ENCODE data around the gene CRYGS.

The CRYGS gene

GRCh38 chr3:186493525-186494255, 50.5 kb downstream of the CRYGS start:
- DNase-seq (ENCODE audit: low spot score), result no peak

DNA sequence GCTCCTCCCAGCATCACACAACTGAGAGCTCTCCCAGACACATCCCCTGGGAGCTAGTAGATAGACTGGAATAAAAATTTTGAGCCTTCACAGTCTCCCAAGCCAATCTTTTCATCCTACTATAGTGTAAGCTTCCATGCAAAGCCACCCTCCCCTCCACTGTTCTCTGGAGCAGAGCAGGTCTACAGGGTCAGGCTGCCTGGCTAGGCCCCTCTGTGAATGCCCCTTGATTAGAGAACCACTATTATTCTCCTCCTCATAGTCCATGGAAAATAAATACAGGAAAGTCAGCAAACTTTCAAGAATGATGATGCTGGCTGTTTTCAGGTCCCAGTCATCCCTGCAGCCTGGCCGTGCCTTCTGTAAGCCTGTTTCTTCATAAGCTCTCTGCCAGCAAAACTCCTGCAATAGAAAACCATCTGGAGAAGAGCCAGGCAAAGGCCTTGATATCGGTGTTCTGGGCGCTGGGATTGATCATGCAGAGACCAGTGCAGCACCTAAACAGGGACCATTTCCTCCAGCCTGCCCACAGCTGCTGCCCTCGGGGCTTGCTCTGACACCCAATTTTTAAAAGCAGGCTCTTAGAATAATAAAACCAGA, 51.7 kb downstream of the CRYGS start:
- DNase-seq (ENCODE audit: low spot score), result no peak

DNA sequence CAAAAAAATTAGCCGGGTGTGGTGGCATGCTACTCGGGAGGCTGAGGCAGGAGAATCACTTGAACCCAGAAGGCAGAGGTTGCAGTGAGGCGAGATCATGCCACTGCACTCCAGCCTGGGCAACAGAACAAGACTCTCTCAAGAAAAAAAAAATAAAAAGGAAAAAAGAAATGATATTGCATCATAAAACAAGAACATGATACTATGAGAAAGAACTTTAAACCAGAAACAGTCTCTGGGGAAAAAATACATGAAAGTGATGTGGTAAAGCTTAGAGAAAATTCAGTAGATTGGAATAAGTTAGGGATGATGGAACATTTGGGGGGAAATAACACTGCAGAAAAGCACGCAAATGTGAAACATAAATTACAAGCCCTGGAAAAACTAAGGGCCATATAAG, 54.7 kb downstream of the CRYGS start:
- no peak for DNase-seq (ENCODE audit: low spot score)

Measured in iPS-NIHi11 (cell line).